CD4-positive, alpha-beta T cell treated with Interferon alpha-2 for 1 hour (primary cell): ENCODE data around the gene CDRT15L2.
"Not testable (repeated sequence)": the region's sequence is repeated elsewhere in the genome, so short reads cannot be mapped to it uniquely, and the experiment has no call there.

Source experiments
- DNase-seq, 2 donors: peaks; one replicate each; pipeline ENCODE4 v3.0.0-alpha.2; 2020 to 2022

CDRT15L2 gene

DNA sequence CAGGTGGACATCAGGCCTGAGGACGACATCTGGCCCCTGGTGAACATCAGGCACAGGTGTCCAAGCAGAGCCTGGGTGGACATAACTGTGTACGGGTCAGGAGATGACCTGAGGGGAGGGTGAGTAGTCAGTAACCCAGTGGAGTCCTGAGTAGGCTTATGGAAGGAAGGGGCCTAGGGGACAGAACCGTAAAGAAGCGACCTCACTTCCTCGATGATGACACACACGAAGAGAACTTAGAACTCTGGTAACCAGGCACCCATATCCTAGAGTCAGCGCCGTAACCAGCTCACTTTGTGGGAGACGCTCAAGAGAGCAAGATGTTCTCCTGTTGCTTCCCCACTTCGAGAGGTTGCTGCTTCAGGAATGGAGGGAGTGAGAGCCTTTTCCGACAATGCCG lies at the start of gene CDRT15L2:
TSS of gene CDRT15L2 (plus strand) at position 301 of the 400 bp plus-strand sequence. CDS start at position 321, 20 bp downstream.
- DNase-seq, result not testable (repeated sequence)

GRCh38 chr17:20530104-20530503 lies 49.4 kb upstream of the CDRT15L2 start:
- not testable (repeated sequence) for DNase-seq

DNA sequence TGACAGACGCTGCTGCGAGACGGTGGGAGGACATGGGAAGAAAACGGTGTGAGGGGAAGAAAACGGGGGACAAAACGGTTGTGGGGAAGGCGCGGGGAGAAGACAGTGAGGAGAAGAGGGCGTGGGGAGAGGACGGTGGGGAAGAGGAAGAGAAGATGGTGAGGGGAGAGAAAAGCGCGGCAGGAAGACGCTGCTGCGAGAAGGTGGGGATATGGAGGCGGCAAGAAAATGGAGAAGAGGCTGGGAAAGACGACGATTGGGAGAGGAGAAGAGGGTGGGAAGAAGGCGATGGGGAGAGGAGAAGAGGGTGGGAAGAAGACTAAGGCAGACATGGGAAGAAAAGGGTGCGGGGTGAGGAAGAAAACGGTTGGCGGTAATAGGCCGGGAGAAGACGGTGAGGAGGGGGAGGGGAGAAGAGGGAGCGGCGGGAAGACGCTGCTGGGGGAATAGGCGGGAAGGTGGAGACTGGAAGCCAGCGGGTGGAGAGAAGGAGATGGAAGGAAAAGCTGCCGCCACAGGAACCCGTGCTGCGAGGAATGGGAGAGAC lies 46.9 kb upstream of the CDRT15L2 start:
- not testable (repeated sequence) for DNase-seq

- DNase-seq, result not testable (repeated sequence)
These were observed 46.3 kb upstream of the CDRT15L2 start for GRCh38 chr17:20533206-20533605.

DNA sequence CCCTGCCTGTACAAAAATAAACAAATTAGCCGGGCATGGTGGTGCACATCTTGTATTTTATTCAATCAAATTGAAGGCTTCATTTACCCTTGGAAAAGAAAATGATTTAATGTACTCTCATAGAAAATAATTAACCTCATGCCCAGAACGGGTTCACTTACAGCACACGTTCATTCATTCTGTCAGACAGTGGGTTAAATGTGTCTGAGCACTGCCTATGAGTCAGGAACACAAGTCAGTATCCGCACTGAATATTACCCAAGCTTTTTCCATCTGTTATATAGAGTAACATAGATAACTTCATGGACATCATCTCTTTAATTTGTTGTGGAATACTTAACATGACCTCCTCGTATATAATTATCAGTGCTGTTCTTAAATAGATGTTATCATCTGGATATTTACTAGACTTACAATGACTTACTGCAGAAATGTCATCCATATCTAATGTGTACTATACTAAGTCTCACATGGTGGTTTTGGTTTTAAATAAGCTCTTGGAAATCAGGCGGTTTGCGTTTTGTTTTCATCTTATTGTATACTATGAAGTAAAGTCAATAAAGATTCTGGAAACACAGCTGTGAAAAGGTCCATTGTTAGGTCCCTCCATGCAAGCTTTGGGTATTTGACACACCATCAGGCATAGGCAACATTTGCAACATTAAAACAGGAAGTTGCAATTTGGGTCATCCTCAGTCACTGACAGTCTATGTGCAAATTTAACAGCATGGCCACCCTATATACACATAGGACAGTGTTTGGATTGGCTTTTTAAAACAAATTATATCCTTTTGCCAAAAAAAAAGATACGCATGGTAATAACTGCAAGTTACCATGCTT lies 44.6 kb upstream of the CDRT15L2 start:
- DNase-seq, result not testable (repeated sequence)

DNA sequence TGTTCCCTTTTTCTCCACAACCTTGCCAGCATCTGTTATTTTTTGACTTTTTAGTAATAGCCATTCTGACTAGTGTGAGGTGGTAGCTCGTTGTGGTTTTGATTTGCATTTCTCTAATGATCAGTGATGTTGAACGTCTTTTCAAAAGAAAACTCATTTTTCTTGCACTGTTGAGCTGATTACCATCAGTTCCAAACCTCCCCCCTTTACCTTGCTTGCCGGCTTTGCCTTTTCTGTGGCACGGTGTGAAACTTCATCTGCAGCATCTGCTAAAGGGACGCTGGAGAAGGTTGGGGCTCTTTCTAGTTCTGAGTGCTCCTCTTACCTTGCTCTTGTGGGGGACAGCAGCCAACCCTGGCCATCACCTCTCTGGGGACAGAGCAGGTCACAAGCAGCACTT lies 39.1 kb upstream of the CDRT15L2 start:
- not testable (repeated sequence) for DNase-seq

DNA sequence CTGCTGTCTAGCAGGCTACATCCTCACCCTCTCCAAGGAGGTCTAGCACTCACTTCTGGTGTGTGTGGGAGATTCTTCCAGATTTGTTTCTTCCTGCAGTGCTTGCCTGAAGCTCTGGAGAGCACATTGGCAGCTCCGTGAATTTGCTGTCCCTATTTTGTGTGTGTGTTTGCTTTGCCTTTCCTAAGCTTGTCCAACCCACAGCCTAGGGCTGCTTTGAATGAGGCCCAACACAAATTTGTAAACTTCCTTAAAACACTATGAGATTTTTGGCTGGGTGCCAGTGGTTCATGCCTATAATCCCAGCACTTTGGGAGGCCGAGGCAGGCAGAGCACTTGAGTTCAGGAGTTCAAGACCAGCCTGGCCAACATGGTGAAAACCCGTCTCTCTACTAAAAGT lies 38.7 kb upstream of the CDRT15L2 start:
- DNase-seq, result not testable (repeated sequence)

GRCh38 chr17:20541853-20542546 lies 37.5 kb upstream of the CDRT15L2 start:
- DNase-seq, result not testable (repeated sequence)

DNA sequence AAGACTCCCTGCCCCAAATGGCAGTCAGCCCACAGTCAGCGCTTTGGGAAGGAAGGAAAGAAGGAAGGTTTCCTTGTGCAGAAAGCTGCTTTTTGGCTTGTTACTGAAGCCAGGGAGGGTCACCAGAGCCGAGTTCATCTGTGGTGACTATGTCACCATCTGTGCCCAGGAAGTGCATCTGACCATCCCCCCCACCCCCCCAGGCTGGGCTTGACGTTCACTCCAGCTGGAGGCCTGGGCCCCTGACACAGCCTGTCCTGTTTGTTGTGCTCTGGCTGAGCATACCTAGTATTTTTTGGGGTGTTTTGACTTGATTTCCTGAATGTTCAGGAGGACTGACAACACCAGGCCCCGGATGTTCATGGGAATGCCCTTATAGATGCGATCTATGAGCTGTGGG lies 31.6 kb upstream of the CDRT15L2 start:
- DNase-seq, result not testable (repeated sequence)

DNA sequence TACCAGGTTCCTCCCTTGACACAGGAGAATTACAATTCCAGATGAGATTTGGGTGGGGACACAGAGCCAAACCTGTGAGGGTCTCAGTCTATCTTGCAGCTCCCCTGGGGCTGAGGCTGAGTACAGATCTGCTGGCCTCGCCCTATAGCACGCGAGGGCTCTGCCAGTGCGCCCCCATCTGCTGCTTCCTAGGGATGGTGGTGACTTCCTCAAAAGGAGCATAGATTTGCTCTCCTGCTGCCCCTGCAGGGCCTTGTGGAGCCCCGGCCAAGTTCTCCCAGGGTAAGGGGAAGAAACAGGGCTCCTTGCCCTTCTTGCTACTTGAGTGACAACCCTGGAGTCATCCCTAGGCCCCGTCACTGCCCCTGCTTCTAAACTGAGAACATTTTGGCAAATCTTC lies 26.6 kb upstream of the CDRT15L2 start:
- not testable (repeated sequence) for DNase-seq

- not testable (repeated sequence) for DNase-seq
These were observed 24.8 kb upstream of the CDRT15L2 start for GRCh38 chr17:20554728-20555127.

GRCh38 chr17:20555135-20556010 lies 24.2 kb upstream of the CDRT15L2 start:
- DNase-seq, result not testable (repeated sequence)

- DNase-seq, result not testable (repeated sequence)
These were observed 21.4 kb upstream of the CDRT15L2 start for GRCh38 chr17:20558096-20558495.

GRCh38 chr17:20559018-20559417 lies 20.5 kb upstream of the CDRT15L2 start:
- DNase-seq, result not testable (repeated sequence)

- DNase-seq, result no peak
These were observed 16.9 kb upstream of the CDRT15L2 start for GRCh38 chr17:20562587-20562986.

- not testable (repeated sequence) for DNase-seq
These were observed 14.3 kb upstream of the CDRT15L2 start for GRCh38 chr17:20565245-20565644.

GRCh38 chr17:20565711-20566110 lies 13.8 kb upstream of the CDRT15L2 start:
- DNase-seq, result no peak

DNA sequence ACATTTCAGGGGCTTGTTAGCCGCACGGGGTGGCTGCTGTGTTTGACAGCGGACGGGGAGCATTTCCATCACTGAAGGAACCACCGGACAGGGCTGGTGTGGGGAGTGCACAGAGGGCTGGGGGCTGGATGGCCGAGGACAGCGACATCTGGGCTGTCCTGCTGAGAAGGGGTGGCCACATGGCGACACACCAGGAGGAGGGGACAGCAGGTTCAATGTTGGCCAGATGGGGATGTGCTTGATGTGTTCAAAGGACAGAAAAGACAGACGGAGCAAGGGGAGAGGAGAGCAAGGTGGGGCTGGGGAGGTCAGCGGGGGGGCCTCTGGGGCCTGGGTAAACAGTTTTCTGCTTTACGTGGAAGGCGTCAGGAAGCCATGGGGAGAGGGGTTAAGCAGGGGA lies 12.8 kb upstream of the CDRT15L2 start:
- not testable (repeated sequence) for DNase-seq

- DNase-seq, result not testable (repeated sequence)
These were observed 12.1 kb upstream of the CDRT15L2 start for GRCh38 chr17:20567421-20567820.

DNA sequence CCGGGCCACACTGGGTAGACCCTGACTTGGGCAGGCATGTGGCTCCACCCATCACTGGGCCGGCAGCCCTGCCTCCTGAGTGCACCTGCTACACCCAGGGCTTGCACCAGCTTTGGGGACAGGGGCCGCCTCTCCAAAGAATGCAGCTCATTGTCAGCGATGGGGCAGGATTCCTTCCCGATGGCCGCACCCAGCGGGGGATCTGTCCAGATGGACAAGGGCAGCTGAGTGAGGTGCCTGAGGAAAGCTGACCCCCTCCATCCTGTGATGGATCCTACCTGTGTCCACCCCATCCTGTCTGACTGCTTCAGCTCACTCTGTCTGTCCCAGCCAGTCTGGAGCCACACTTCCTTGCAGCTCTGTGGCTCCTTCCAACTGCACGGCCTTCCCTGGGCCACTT lies 10.9 kb upstream of the CDRT15L2 start:
- DNase-seq, result not testable (repeated sequence)

DNA sequence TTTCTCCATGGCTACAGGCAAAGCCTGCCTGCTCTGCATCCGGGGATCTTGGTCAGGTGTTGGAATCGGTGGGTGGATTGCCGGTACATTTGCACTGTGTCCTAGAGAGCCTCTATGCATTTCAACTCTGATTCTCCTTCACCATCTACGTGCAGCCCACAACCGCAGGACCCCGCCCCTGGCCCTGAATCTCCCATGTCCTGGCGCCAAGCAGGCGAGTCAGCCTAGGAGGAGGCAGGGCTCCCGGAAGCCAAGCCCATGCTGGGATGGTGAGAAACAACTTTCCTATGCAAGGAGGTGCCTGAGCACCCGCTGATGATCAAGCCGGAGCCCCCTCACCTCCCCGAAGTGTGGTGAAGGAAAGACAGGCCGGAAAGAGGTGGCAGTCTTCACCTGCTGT lies 7.9 kb upstream of the CDRT15L2 start:
- DNase-seq, result not testable (repeated sequence)

- not testable (repeated sequence) for DNase-seq
These were observed 6.3 kb upstream of the CDRT15L2 start for GRCh38 chr17:20573216-20573615.
